HG02571 (cell line): Measurements from ENCODE around the gene COL27A1.
"Not testable (repeated sequence)": the region's sequence is repeated elsewhere in the genome, so short reads cannot be mapped to it uniquely, and the experiment has no call there.

Experiments
- ATAC-seq: cut with Tn5 transposase; IDR thresholded peaks from one replicate; pipeline ENCODE4 v1.9.1; 2021; ENCODE audit warnings: mild to moderate bottlenecking, moderate library complexity; ENCODE audit not compliant: unreplicated experiment

COL27A1 gene

DNA sequence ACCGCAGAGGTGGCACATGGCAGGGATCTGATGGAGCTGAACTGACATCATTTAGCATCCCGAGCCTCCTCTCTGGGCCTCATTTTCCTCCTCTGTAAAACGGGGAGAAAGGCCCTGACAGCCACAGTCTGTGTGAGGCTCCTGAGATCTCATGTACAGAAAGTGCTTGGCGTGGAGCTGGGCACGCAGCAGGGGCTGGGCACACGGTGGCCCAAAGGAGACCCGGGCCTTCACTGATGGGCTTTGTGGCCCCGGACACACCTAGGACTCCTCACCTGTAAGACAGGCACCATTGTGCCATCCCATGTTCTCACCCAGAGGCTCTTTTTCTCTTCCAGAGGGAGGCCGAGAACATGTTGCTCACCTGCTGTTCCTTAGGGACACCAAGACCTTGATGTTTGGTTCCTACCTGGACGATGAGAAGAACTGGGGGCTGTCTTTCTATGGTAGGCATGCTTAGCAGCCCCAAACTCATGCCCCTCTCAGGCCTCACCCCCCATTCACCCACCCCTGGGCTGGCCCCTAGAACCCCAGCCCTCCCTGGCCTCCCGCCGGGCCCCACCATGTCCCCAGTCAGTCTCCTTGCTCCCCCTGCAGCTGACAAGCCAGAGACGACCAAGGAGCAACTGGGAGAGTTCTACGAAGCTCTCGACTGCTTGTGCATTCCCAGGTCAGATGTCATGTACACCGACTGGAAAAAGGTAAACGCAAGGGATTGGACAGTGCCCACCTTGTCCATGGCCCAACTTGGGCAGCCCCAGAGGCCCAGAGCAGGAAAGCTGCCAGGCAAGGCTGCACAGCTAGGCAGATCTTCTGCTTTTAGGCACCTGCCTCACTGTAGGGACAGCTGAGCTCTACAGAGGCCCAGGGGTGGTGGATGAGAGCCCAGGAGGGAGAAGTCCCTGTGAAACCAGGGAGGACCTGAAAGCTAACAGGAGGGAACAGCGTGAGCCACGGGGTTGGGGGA, 176.2 kb downstream of the COL27A1 start:
- not testable (repeated sequence) for ATAC-seq

DNA sequence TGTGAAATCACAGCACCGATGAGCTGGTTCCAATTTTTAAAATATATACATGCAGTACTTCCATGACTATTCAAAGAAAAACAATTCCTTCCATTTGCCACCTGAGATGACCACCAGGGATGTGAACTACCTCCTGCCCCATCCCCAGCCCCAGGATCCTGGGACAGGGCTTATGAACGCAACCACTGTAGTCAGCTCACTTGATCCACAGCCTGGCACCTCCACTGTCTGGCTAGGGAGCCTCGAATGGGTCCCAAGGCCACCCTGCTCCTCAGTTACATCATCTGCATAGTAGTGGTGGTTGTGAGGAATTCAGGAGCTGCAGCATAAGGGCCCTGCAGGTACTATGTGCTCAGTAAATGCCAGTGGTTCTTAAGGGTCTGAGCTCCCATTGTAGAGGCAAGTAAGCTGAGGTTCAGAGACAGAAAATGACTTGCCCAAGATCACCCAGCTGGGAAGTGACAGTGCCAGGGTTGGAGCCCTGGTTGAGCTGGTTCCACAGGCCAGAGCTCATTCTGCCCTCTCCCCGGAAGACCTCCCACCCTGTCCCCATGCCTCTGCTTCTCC, 177.2 kb downstream of the COL27A1 start:
- ATAC-seq = not testable (repeated sequence)

- not testable (repeated sequence) for ATAC-seq
Observed at GRCh38 chr9:114333718-114334117, 178.4 kb downstream of the COL27A1 start.

DNA sequence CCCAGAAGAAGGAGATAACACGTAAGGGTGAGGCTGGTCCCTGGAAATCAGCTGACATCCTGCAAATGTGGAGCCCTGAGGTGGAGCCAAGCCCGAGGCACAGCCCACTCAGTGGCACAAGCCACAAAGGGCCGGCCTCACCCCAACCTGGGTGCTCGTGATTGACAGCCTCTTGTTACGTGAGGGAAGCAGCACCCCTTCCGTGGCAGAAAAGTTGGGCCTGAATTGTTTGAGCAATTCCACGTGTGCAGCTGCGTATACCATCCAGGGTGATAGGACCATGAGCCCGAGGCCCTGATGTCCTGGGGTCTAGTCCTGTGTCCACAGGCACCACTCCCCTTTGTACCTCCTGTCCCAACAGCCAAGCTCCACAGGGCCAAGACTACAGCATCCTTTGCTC, 179.2 kb downstream of the COL27A1 start:
- ATAC-seq = no peak

- no peak for ATAC-seq
Observed at GRCh38 chr9:114335745-114336144, 180.4 kb downstream of the COL27A1 start.

GRCh38 chr9:114336157-114336556, 180.8 kb downstream of the COL27A1 start:
- no peak for ATAC-seq

GRCh38 chr9:114336699-114337395, 181.5 kb downstream of the COL27A1 start:
- ATAC-seq = no peak

GRCh38 chr9:114338187-114338586, 182.8 kb downstream of the COL27A1 start:
- no peak for ATAC-seq

DNA sequence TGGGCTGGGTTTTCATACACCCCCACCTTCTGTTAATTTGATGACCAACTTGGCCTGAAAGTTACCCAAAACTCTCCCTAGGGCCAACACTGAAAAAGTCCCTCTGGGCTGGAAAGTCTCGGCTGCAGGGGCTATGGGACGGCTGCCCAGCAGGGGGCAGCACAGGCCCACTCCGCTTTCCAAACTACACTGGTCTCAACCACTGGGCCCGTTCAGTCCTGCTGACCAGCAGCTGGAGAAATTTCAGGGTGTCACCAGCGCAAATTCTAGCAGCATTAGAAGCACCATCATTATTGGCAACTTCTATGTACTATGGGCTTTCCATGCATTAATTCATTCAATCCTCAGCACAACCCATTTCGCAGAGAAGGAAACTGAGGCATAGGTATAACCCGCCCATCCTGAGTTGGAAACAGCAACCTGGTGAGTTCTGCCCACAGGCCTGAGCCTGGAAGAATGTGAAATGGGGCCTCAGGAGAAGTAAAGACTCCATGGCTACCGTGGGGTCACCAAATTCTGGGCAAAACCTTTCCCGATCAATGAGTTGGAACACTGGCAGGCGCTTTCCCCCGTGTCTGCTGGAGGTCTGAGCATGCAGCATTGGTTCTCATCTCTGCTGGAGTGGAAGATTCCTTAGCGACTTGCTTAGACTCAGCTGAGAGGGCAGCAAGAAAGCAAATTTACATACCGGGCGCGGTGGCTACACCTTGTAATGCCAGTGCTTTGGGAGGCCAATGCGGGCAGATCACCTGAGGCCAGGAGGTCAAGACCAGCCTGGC, 184.0 kb downstream of the COL27A1 start:
- no peak for ATAC-seq

DNA sequence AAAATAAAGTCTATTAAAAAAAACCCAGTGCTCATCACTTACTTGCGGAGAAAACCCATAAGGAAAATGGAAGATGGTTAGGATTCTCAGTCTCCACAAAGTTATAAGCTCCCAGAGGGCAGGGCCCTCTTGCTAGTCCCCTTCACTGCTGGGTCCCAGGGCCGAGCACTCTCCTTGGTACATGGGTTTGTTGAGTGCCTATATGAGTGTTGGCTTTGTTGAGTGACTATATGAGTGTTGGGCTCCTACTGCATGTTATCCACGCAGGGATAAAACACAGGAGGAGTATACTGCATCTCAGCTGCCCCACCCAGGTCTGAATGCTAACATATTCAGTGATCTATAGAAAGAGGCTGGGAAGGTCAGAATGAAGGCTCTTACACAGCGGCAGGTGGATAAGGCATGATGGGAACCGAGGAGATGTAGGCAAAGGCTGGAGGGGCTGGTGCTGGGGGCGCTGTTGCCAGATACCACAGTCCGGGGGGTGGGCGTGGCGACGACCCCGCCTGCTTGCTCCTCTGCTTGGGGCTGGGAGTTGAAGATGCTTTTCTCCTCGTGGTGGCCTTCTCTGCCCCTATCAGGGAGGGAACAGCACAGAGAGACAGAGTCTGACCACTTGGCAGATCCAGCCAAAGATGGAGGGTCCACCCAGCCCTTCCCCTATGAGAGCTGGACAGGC, 186.0 kb downstream of the COL27A1 start:
- ATAC-seq = no peak

GRCh38 chr9:114341991-114342390, 186.7 kb downstream of the COL27A1 start:
- ATAC-seq = no peak

DNA sequence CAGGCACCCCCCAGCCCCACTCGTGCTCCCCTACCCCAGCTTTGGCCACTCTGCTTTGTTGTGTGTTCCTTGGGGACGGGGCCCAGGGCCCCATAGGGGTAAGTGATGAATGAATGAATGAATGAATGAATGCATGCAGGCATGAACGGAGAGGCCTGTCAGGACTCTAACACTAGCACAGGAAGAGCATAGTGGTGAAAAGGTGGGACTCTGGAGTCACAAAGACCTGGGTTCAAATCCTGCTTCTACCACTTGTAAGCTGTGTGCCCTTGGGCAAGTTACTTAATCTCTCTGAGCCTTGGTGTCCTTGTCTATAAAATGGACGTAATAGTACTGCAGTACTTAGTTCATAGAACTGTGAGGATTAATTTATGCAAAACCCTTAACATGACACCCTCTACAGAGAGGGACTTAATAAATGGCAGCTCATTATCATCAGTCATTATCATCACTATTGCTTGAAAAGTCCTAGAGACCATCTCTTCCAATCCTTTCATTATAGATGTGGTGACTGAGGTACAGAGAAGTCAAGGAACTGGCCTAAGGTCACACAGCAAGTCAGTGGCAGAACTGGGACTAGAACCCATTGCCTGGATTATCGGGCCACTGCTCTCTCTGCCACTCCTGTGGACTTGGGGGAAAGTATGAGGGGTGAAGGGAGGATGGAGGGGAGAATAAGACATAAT, 187.6 kb downstream of the COL27A1 start:
- ATAC-seq = no peak

DNA sequence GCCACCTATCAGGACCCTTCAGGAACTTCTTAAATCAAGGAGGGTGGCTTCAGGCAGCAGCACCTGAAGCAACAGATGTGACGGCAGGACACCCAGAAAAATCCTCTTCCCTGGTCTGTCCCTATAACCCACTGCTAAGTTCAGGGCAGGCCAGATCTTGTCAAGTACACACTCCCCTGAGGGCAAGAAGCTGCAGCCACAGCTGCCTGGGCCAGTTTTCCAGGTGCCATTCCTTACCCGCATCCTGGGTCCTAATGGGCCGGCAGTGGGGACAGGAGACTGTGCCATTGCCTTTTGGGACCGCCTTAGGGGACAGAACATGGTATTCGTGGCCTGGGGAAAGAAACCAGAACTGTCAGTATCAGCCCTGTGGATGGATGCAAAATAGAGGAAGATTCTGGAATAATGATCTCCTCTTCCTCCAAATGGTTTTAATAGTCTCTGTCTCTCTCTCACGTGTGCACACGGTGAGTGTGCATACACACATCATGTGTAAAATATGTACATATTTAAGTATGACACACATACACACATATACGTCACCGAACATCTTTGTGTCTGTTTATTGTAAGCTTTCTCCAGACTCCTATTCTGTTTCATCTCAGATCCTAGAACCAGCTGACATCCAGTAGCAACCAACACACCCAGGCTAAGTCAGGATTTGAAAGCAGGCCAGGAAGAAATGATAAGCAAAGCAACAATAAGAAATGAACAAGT, 188.3 kb downstream of the COL27A1 start:
- no peak for ATAC-seq

- ATAC-seq = no peak
Observed at GRCh38 chr9:114344188-114344566, 188.8 kb downstream of the COL27A1 start.

DNA sequence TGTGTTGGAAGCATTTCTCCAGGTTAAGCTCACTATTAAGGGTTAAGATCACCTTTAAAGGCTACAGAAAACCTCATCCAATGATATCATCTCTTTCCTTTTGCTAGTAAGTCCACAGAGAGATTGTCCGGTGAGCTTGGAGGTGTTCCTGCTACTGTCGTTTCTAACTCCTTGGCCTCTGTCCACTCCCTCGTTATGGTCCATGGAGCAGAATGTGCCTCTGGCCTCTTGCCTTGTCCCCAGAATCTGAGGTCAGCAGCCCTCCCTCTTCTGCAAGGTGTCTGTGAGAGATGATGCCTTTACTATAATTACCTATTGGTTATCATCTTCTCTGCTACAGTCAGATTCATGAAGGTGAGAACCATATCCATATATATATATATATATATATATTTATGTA, 189.4 kb downstream of the COL27A1 start:
- no peak for ATAC-seq

- ATAC-seq = no peak
Observed at GRCh38 chr9:114345493-114346065, 190.2 kb downstream of the COL27A1 start.

- no peak for ATAC-seq
Observed at GRCh38 chr9:114346146-114346545, 190.8 kb downstream of the COL27A1 start.

GRCh38 chr9:114347675-114348074, 192.3 kb downstream of the COL27A1 start:
- ATAC-seq = no peak
